Measurements from ENCODE around the gene POSTN. TPM values are rescaled to one million over a fixed set of nuclear protein-coding genes. Genes with fewer than 3 reads are reported as not detected.
"Not testable (repeated sequence)": the region's sequence is repeated elsewhere in the genome, so short reads cannot be mapped to it uniquely, and the experiment has no call there.

Gene POSTN
- total RNA-seq, 2 donors from 2014 or later = not detected

GRCh38 chr13:37585541-37585940, 13.0 kb downstream of the POSTN start:
- peaks cover 0 to 2% of the 10 kb centered on the region in 2 donors for H3K9me3 Mint-ChIP-seq
- H3K27ac Mint-ChIP-seq = no peak overlapping the region
- H3K27me3 Mint-ChIP-seq (ENCODE audit: low read depth) = no peaks in the 10 kb centered on the region
- H3K4me1 Mint-ChIP-seq (ENCODE audit: low read depth) = no peaks in the 10 kb centered on the region
- ATAC-seq (replicated peaks in 1 of 2) (no peak), DNase-seq (no peak)
- H3K36me3 Mint-ChIP-seq (ENCODE audit: insufficient read depth in 2 of 2) = no peaks in the 10 kb centered on the region
- H3K4me3 Mint-ChIP-seq = no peak overlapping the region

- ATAC-seq (replicated peaks in 1 of 2) (no peak), DNase-seq (no peak)
- no peak overlapping the region for H3K4me3 Mint-ChIP-seq
- H3K36me3 Mint-ChIP-seq (ENCODE audit: insufficient read depth in 2 of 2) = no peaks in the 10 kb centered on the region
- H3K4me1 Mint-ChIP-seq (ENCODE audit: low read depth) = no peaks in the 10 kb centered on the region
- H3K27ac Mint-ChIP-seq = no peak overlapping the region
- no peaks in the 10 kb centered on the region for H3K27me3 Mint-ChIP-seq (ENCODE audit: low read depth)
- no peaks in the 10 kb centered on the region for H3K9me3 Mint-ChIP-seq
Observed at GRCh38 chr13:37576601-37577000, 22.0 kb downstream of the POSTN start.

- Mint-ChIP-seq H3K4me3 (no peak overlapping the region), H3K27ac (no peak overlapping the region), H3K9me3 (peaks cover 2% of the 10 kb centered on the region in 2 donors), H3K4me1 (ENCODE audit: low read depth) (no peaks in the 10 kb centered on the region), H3K36me3 (ENCODE audit: insufficient read depth in 2 of 2) (no peaks in the 10 kb centered on the region), H3K27me3 (ENCODE audit: low read depth) (no peaks in the 10 kb centered on the region)
- DNase-seq (no peak), ATAC-seq (replicated peaks in 1 of 2) (no peak)
Observed at GRCh38 chr13:37565425-37565824, 33.1 kb downstream of the POSTN start.

- DNase-seq (no peak), ATAC-seq (replicated peaks in 1 of 2) (no peak)
- H3K4me1 Mint-ChIP-seq (ENCODE audit: low read depth) = no peaks in the 10 kb centered on the region
- H3K27ac Mint-ChIP-seq = no peak overlapping the region
- no peaks in the 10 kb centered on the region for H3K27me3 Mint-ChIP-seq (ENCODE audit: low read depth)
- peaks cover 0 to 2% of the 10 kb centered on the region in 2 donors for H3K36me3 Mint-ChIP-seq (ENCODE audit: insufficient read depth in 2 of 2)
- no peak overlapping the region for H3K4me3 Mint-ChIP-seq
- H3K9me3 Mint-ChIP-seq = peaks cover 13 to 18% of the 10 kb centered on the region in 2 donors
Observed at GRCh38 chr13:37561031-37561430, 37.5 kb downstream of the POSTN start.

GRCh38 chr13:37560526-37560925, 38.0 kb downstream of the POSTN start:
- H3K27ac Mint-ChIP-seq = no peak overlapping the region
- peaks cover 0 to 2% of the 10 kb centered on the region in 2 donors for H3K36me3 Mint-ChIP-seq (ENCODE audit: insufficient read depth in 2 of 2)
- peaks cover 13 to 18% of the 10 kb centered on the region in 2 donors for H3K9me3 Mint-ChIP-seq
- no peaks in the 10 kb centered on the region for H3K4me1 Mint-ChIP-seq (ENCODE audit: low read depth)
- no peak for ATAC-seq (replicated peaks in 1 of 2)
- no peak overlapping the region for H3K4me3 Mint-ChIP-seq
- DNase-seq = no peak
- no peaks in the 10 kb centered on the region for H3K27me3 Mint-ChIP-seq (ENCODE audit: low read depth)

GRCh38 chr13:37558766-37559165, 39.8 kb downstream of the POSTN start:
- H3K27ac Mint-ChIP-seq; H3K4me1 Mint-ChIP-seq (ENCODE audit: low read depth); ATAC-seq (replicated peaks in 1 of 2); H3K27me3 Mint-ChIP-seq (ENCODE audit: low read depth); H3K36me3 Mint-ChIP-seq (ENCODE audit: insufficient read depth in 2 of 2); H3K4me3 Mint-ChIP-seq; DNase-seq: not testable (repeated sequence)
- peaks cover 13 to 20% of the 10 kb centered on the region in 2 donors for H3K9me3 Mint-ChIP-seq

- Mint-ChIP-seq H3K9me3 (peaks cover 7 to 14% of the 10 kb centered on the region in 2 donors), H3K27me3 (ENCODE audit: low read depth) (no peaks in the 10 kb centered on the region), H3K4me3 (no peak overlapping the region), H3K4me1 (ENCODE audit: low read depth) (no peaks in the 10 kb centered on the region), H3K27ac (no peak overlapping the region), H3K36me3 (ENCODE audit: insufficient read depth in 2 of 2) (peaks cover 0 to 1% of the 10 kb centered on the region in 2 donors)
- ATAC-seq (replicated peaks in 1 of 2) (no peak), DNase-seq (no peak)
Observed at GRCh38 chr13:37546087-37546486, 52.5 kb downstream of the POSTN start.

GRCh38 chr13:37544995-37545394, 53.6 kb downstream of the POSTN start:
- no peak overlapping the region for H3K4me3 Mint-ChIP-seq
- H3K27ac Mint-ChIP-seq = no peak overlapping the region

GRCh38 chr13:37539976-37540605, 58.5 kb downstream of the POSTN start:
- no peaks in the 10 kb centered on the region for H3K4me1 Mint-ChIP-seq (ENCODE audit: low read depth)
- no peaks in the 10 kb centered on the region for H3K27me3 Mint-ChIP-seq (ENCODE audit: low read depth)
- H3K4me3 Mint-ChIP-seq = no peak overlapping the region
- no peak overlapping the region for H3K27ac Mint-ChIP-seq
- peaks cover 9 to 25% of the 10 kb centered on the region in 2 donors for H3K9me3 Mint-ChIP-seq
- no peaks in the 10 kb centered on the region for H3K36me3 Mint-ChIP-seq (ENCODE audit: insufficient read depth in 2 of 2)
- DNase-seq (no peak), ATAC-seq (replicated peaks in 1 of 2) (no peak)

More at GRCh38 chr13:37544995-37545394, 53.6 kb downstream of the POSTN start:
- Mint-ChIP-seq H3K27me3 (ENCODE audit: low read depth) (no peaks in the 10 kb centered on the region), H3K4me1 (ENCODE audit: low read depth) (no peaks in the 10 kb centered on the region), H3K9me3 (peaks cover 7 to 18% of the 10 kb centered on the region in 2 donors), H3K36me3 (ENCODE audit: insufficient read depth in 2 of 2) (peaks cover 0 to 1% of the 10 kb centered on the region in 2 donors)
- DNase-seq (no peak), ATAC-seq (replicated peaks in 1 of 2) (no peak)

- ATAC-seq (replicated peaks in 1 of 2) = no peak
- Mint-ChIP-seq H3K9me3 (peaks cover 9 to 27% of the 10 kb centered on the region in 2 donors), H3K27me3 (ENCODE audit: low read depth) (no peaks in the 10 kb centered on the region), H3K4me1 (ENCODE audit: low read depth) (no peaks in the 10 kb centered on the region), H3K36me3 (ENCODE audit: insufficient read depth in 2 of 2) (no peaks in the 10 kb centered on the region), H3K4me3 (no peak overlapping the region), H3K27ac (no peak overlapping the region)
- no peak for DNase-seq
Observed at GRCh38 chr13:37539170-37539569, 59.4 kb downstream of the POSTN start.

GRCh38 chr13:37535501-37535900, 63.1 kb downstream of the POSTN start:
- Mint-ChIP-seq H3K4me1 (ENCODE audit: low read depth) (no peaks in the 10 kb centered on the region), H3K27ac (no peak overlapping the region), H3K27me3 (ENCODE audit: low read depth) (no peaks in the 10 kb centered on the region), H3K4me3 (no peak overlapping the region), H3K36me3 (ENCODE audit: insufficient read depth in 2 of 2) (no peaks in the 10 kb centered on the region), H3K9me3 (peaks cover 9 to 15% of the 10 kb centered on the region in 2 donors)
- DNase-seq = no peak
- ATAC-seq (replicated peaks in 1 of 2) = no peak

GRCh38 chr13:37534676-37535075, 63.9 kb downstream of the POSTN start:
- H3K9me3 Mint-ChIP-seq = peaks cover 9 to 13% of the 10 kb centered on the region in 2 donors

GRCh38 chr13:37534181-37534580, 64.4 kb downstream of the POSTN start:
- Mint-ChIP-seq H3K4me1 (ENCODE audit: low read depth) (no peaks in the 10 kb centered on the region), H3K4me3 (no peak overlapping the region), H3K36me3 (ENCODE audit: insufficient read depth in 2 of 2) (no peaks in the 10 kb centered on the region), H3K9me3 (peaks cover 10 to 11% of the 10 kb centered on the region in 2 donors), H3K27me3 (ENCODE audit: low read depth) (no peaks in the 10 kb centered on the region), H3K27ac (no peak overlapping the region)
- no peak for DNase-seq
- no peak for ATAC-seq (replicated peaks in 1 of 2)

More at GRCh38 chr13:37534676-37535075, 63.9 kb downstream of the POSTN start:
- H3K4me3 Mint-ChIP-seq = no peak overlapping the region
- H3K4me1 Mint-ChIP-seq (ENCODE audit: low read depth) = no peaks in the 10 kb centered on the region
- ATAC-seq (replicated peaks in 1 of 2) = no peak
- no peaks in the 10 kb centered on the region for H3K36me3 Mint-ChIP-seq (ENCODE audit: insufficient read depth in 2 of 2)
- no peaks in the 10 kb centered on the region for H3K27me3 Mint-ChIP-seq (ENCODE audit: low read depth)
- H3K27ac Mint-ChIP-seq = no peak overlapping the region
- DNase-seq = no peak

- DNase-seq (no peak), ATAC-seq (replicated peaks in 1 of 2) (no peak)
- H3K36me3 Mint-ChIP-seq (ENCODE audit: insufficient read depth in 2 of 2) = no peaks in the 10 kb centered on the region
- H3K27ac Mint-ChIP-seq = no peak overlapping the region
- H3K4me1 Mint-ChIP-seq (ENCODE audit: low read depth) = no peaks in the 10 kb centered on the region
- peaks cover 4 to 5% of the 10 kb centered on the region in 2 donors for H3K9me3 Mint-ChIP-seq
- no peaks in the 10 kb centered on the region for H3K27me3 Mint-ChIP-seq (ENCODE audit: low read depth)
- no peak overlapping the region for H3K4me3 Mint-ChIP-seq
Observed at GRCh38 chr13:37531049-37531448, 67.5 kb downstream of the POSTN start.

Data from activated T-cell treated with anti-CD3 and anti-CD28 coated beads, Interleukin-2, amount 50 U/mL, for 72 hours (primary cell).